IPS-20b (cell line): ENCODE results near the gene PRR19.

Experiments used
- H3K27ac ChIP-seq: one replicate; pipeline ENCODE4 v1.5.1; 2013; ENCODE audit warnings: low read length
- H3K27me3 ChIP-seq: 2 replicates; pipeline ENCODE4 v1.6.1; 2013; ENCODE audit warnings: mild to moderate bottlenecking, low read length, inconsistent platforms; ENCODE audit not compliant: insufficient read depth
- H3K36me3 ChIP-seq: 2 replicates; pipeline ENCODE4 v1.6.1; 2013; ENCODE audit warnings: low read depth, mild to moderate bottlenecking, inconsistent platforms, low read length, moderate library complexity; ENCODE audit not compliant: insufficient read depth
- H3K4me1 ChIP-seq: 2 replicates; pipeline ENCODE4 v1.6.1; 2013; ENCODE audit warnings: mild to moderate bottlenecking, control low read depth, inconsistent platforms, low read length, moderate library complexity; ENCODE audit not compliant: insufficient read depth
- H3K4me3 ChIP-seq: 2 replicates; pipeline ENCODE4 v1.5.1; 2013; ENCODE audit warnings: mild to moderate bottlenecking, low read length, inconsistent platforms
- H3K9ac ChIP-seq: 2 replicates; pipeline ENCODE4 v1.6.1; 2013; ENCODE audit warnings: low read depth, mild to moderate bottlenecking, inconsistent platforms, low read length, moderate library complexity
- H3K9me3 ChIP-seq: 2 replicates; pipeline ENCODE4 v1.6.1; 2013; ENCODE audit warnings: mild to moderate bottlenecking, low read depth, low read length, inconsistent platforms; ENCODE audit not compliant: insufficient read depth

Gene PRR19

GRCh38 chr19:42287017-42287826 lies 14.7 kb upstream of the PRR19 start:
- Histone ChIP-seq H3K27ac (no peak overlapping the region), H3K4me1 (peaks cover 18% of the 10 kb centered on the region), H3K9me3 (no peaks in the 10 kb centered on the region), H3K4me3 (no peak overlapping the region), H3K9ac (no peak overlapping the region), H3K36me3 (peaks cover 49% of the 10 kb centered on the region), H3K27me3 (no peaks in the 10 kb centered on the region)

DNA sequence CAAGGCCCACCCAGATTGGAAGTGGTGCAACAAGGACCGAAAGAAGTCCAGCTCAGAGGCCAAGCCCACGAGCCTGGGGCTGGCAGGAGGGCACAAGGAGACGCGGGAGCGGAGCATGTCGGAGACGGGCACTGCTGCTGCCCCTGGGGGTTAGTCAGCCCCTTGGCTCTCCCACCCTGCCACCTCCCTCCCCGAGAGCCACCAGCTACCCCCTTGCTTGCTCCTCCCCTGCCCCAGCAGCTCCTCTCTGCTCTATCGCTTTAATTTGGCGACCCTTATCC lies 14.2 kb upstream of the PRR19 start:
- Histone ChIP-seq H3K27ac (no peak overlapping the region), H3K36me3 (peaks cover 54% of the 10 kb centered on the region)

DNA sequence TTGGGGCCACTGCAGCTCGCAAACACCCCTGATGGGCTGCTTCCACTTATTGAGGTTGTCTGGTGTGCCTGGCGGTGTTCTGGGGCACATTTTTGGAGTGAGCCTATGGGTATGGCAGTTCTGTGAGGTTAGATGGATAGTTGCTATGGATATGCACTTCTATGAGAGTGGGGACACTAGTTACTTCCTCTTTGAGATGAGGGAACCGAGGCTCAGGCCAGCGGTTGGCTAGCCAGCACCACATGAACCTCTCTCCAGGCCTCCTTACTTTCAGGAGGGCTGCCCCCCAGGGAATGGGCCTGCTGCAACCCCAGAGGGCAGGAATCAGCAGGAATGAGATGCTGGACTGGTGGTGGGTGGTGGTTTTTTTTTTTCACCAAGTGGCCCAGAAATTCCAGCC lies 13.5 kb upstream of the PRR19 start:
- Histone ChIP-seq H3K27me3 (no peaks in the 10 kb centered on the region), H3K36me3 (peaks cover 61% of the 10 kb centered on the region), H3K4me3 (no peak overlapping the region), H3K9ac (no peak overlapping the region), H3K9me3 (no peaks in the 10 kb centered on the region), H3K4me1 (peaks cover 9% of the 10 kb centered on the region), H3K27ac (no peak overlapping the region)

More for the DNA sequence above, 14.2 kb upstream of the PRR19 start:
- H3K9ac ChIP-seq: no peak overlapping the region
- H3K4me1 ChIP-seq: peaks cover 15% of the 10 kb centered on the region
- no peaks in the 10 kb centered on the region for H3K9me3 ChIP-seq
- H3K27me3 ChIP-seq: no peaks in the 10 kb centered on the region
- H3K4me3 ChIP-seq: no peak overlapping the region

DNA sequence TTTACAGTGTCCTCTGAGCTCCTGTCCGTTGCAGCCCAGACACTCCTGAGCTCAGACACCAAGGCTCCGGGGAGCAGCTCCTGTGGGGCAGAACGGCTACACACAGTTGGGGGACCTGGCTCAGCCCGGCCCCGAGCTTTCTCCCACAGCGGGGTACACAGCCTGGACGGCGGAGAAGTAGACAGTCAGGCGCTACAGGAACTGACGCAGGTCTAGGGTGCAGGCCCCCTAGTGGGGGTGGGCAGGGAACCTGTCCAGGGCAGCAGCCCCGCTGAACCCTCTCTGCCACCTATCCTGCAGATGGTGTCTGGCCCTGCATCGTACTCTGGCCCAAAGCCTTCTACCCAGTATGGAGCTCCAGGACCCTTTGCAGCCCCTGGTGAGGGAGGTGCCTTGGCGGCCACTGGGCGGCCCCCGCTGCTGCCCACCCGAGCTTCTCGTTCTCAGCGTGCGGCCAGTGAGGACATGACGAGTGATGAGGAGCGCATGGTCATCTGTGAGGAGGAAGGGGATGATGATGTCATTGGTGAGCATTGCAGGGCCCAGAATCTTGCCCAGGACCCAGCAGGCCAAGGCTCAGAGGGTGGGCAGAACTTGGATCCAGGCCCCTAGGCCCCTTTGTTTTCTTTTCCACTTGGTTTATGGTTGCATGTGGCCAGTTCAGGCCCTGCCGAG lies 12.9 kb upstream of the PRR19 start:
- H3K4me1 ChIP-seq: peaks cover 8% of the 10 kb centered on the region; the same call in 1 of the 2 replicates

DNA sequence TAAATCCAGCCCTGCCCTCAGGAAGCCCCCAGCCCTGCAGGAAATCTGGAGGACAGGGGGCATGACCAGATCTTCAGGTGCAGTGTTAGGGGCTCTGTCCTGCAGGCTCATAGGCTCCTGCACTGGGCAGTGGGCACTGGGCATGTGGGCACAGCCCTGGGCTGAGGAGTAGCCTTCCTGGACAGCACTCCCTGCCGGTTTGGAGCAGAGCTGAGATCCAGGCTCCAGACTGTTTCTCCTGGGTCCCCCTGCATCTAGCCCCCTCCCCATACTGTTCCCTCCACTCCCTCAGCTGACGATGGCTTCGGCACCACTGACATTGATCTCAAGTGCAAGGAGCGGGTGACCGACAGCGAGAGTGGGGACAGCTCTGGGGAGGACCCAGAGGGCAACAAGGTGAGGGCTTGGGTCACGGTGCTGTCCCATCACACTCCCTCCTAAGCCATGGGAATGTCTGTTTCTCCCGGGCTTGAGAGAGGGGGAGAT lies 12.3 kb upstream of the PRR19 start:
- H3K9me3 ChIP-seq: no peaks in the 10 kb centered on the region
- H3K9ac ChIP-seq: no peak overlapping the region
- H3K36me3 ChIP-seq: peaks cover 71% of the 10 kb centered on the region
- no peak overlapping the region for H3K27ac ChIP-seq
- peaks cover 8% of the 10 kb centered on the region; the same call in 1 of the 2 replicates for H3K4me1 ChIP-seq
- H3K4me3 ChIP-seq: no peak overlapping the region
- H3K27me3 ChIP-seq: no peaks in the 10 kb centered on the region

More for the DNA sequence above, 12.9 kb upstream of the PRR19 start:
- Histone ChIP-seq H3K9me3 (no peaks in the 10 kb centered on the region), H3K27me3 (no peaks in the 10 kb centered on the region), H3K36me3 (peaks cover 65% of the 10 kb centered on the region), H3K27ac (no peak overlapping the region), H3K9ac (no peak overlapping the region), H3K4me3 (no peak overlapping the region)

DNA sequence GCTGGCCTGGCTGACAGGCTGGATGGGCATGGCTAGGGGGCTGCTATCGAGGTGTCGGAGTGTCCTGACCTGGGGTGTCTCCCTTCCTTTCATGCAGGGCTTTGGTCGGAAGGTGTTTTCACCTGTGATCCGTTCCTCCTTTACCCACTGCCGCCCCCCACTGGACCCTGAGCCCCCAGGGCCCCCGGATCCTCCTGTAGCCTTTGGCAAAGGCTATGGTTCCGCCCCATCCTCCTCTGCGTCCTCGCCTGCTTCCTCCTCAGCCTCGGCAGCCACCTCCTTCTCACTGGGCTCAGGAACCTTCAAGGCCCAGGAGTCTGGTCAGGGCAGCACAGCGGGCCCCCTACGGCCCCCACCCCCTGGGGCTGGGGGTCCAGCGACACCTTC lies 11.8 kb upstream of the PRR19 start:
- Histone ChIP-seq H3K27me3 (no peaks in the 10 kb centered on the region), H3K36me3 (peaks cover 72% of the 10 kb centered on the region), H3K27ac (no peak overlapping the region), H3K4me3 (no peak overlapping the region), H3K9me3 (no peaks in the 10 kb centered on the region), H3K4me1 (peaks cover 7% of the 10 kb centered on the region; the same call in 1 of the 2 replicates), H3K9ac (no peak overlapping the region)

DNA sequence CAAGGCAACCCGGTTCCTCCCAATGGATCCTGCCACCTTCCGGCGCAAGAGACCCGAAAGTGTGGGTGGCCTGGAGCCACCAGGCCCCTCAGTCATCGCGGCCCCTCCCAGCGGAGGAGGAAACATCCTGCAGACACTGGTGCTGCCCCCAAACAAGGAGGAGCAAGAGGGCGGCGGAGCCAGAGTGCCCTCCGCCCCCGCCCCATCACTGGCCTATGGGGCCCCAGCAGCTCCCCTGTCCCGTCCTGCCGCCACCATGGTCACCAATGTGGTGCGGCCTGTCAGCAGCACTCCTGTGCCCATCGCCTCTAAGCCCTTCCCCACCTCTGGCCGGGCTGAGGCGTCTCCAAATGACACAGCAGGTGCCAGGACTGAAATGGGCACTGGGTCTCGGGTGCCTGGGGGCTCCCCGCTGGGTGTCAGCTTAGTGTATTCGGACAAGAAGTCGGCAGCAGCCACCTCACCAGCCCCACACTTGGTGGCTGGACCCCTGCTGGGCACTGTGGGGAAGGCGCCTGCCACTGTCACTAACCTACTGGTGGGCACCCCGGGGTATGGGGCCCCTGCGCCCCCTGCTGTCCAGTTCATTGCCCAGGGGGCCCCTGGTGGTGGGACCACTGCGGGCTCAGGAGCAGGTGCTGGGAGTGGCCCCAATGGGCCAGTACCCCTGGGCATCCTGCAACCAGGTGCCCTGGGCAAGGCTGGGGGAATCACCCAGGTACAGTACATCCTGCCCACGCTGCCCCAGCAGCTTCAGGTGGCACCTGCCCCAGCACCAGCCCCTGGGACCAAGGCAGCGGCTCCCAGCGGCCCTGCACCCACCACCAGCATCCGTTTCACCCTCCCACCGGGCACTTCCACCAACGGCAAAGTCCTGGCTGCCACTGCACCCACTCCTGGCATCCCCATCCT lies 11.2 kb upstream of the PRR19 start:
- no peak overlapping the region for H3K4me3 ChIP-seq
- H3K27me3 ChIP-seq: no peaks in the 10 kb centered on the region
- peaks cover 72% of the 10 kb centered on the region for H3K36me3 ChIP-seq
- H3K9ac ChIP-seq: no peak overlapping the region
- no peaks in the 10 kb centered on the region for H3K9me3 ChIP-seq
- no peak overlapping the region for H3K27ac ChIP-seq
- 0 out of 2 replicates have a peak, but pooled peaks cover 3% of the 10 kb centered on the region for H3K4me1 ChIP-seq

- Histone ChIP-seq H3K27ac (no peak overlapping the region), H3K4me3 (no peak overlapping the region), H3K4me1 (no peaks in the 10 kb centered on the region), H3K27me3 (no peaks in the 10 kb centered on the region), H3K9ac (no peak overlapping the region), H3K9me3 (no peaks in the 10 kb centered on the region), H3K36me3 (peaks cover 72% of the 10 kb centered on the region)
Measured at GRCh38 chr19:42291435-42291810, 10.5 kb upstream of the PRR19 start.

DNA sequence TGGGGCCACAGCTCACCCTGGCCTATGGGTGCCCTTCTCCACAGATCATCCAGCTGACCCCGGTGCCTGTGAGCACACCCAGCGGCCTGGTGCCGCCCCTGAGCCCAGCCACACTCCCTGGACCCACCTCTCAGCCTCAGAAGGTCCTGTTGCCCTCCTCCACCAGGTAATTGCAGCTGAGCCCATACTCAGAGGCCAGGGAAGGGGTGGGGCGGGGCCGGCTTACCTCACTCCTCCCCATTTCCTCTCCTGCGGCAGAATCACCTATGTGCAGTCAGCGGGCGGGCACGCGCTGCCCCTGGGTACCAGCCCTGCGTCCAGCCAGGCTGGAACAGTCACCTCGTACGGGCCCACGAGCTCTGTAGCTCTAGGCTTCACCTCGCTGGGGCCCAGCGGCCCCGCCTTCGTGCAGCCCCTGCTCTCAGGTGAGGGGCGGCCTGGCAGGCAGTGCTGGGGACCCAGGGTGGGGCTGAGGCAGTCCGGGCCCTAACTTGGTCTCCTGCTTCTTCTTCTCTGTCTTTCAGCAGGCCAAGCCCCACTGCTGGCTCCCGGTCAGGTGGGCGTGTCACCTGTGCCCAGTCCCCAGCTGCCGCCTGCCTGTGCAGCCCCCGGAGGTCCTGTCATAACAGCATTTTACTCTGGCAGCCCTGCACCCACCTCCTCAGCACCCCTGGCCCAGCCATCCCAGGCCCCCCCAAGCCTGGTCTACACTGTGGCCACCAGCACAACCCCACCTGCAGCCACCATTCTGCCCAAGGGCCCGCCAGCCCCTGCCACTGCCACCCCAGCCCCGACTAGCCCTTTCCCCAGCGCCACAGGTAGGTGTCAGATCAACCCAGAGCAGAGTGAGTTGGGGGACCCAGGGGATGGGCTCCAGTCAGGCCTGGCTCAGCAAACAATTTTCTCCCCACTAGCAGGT lies 9.6 kb upstream of the PRR19 start:
- H3K4me1 ChIP-seq: no peaks in the 10 kb centered on the region
- no peaks in the 10 kb centered on the region for H3K9me3 ChIP-seq
- H3K27me3 ChIP-seq: no peaks in the 10 kb centered on the region
- no peak overlapping the region for H3K9ac ChIP-seq
- H3K27ac ChIP-seq: no peak overlapping the region
- H3K4me3 ChIP-seq: no peak overlapping the region
- H3K36me3 ChIP-seq: peaks cover 77% of the 10 kb centered on the region

GRCh38 chr19:42292963-42293362 lies 9.0 kb upstream of the PRR19 start:
- Histone ChIP-seq H3K36me3 (peaks cover 71% of the 10 kb centered on the region), H3K27me3 (no peaks in the 10 kb centered on the region), H3K9ac (no peak overlapping the region), H3K27ac (no peak overlapping the region), H3K4me1 (no peaks in the 10 kb centered on the region), H3K9me3 (no peaks in the 10 kb centered on the region), H3K4me3 (no peak overlapping the region)

DNA sequence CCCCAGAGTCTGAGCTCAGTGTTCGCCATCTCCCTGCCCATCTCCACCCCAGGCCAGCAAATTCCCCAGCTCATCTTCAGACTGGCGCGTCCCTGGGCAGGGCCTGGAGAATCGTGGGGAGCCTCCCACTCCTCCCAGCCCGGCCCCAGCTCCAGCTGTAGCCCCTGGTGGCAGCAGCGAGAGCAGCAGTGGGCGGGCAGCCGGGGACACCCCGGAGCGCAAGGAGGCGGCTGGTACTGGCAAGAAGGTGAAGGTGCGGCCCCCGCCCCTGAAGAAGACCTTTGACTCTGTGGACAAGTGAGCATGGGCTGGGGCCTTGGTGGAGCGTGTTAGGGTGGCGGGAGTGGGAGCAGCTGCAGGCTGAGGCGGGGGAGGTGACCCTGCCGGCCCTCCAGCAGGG lies 8.4 kb upstream of the PRR19 start:
- Histone ChIP-seq H3K9me3 (no peaks in the 10 kb centered on the region), H3K27me3 (no peaks in the 10 kb centered on the region), H3K4me3 (no peak overlapping the region), H3K9ac (no peak overlapping the region), H3K27ac (no peak overlapping the region), H3K4me1 (no peaks in the 10 kb centered on the region), H3K36me3 (peaks cover 67% of the 10 kb centered on the region)
